ENCODE results near the gene CLCA4. TPM values are rescaled to one million over a fixed set of nuclear protein-coding genes. Genes with fewer than 3 reads are reported as not detected.
"Not testable (repeated sequence)": the region's sequence is repeated elsewhere in the genome, so short reads cannot be mapped to it uniquely, and the experiment has no call there.

CLCA4 gene
- polyA plus RNA-seq, 4 donors = not detected

DNA sequence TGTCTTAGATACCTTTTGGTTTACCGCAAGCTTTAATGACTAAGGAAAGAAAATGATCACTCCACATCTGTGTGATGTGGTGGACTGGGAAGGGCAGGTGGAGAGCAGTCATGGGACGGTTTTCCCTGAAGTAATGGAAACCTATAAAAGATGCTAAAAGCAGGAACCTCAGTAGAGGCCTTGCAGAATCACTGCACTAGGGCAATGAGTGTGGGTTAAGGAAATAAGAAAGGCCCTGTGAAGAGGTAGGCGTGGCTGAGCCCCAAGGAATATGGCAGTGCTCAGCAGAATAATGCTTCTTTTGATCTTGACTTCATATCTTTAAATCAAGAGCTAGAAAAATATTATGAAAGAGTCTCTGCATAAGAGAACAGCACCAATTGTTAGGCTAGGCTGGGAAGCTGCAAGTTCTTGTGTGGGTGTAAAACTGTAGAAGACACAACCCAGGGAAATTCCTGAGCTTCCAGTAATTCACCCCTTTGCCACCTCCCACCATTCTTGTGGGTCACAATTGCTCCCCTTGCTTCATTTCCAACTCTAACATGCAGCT, 49.9 kb downstream of the CLCA4 start:
- DNase-seq (ENCODE audit: low read depth in 4 of 4, low spot score in 3 of 4) = no peak

DNA sequence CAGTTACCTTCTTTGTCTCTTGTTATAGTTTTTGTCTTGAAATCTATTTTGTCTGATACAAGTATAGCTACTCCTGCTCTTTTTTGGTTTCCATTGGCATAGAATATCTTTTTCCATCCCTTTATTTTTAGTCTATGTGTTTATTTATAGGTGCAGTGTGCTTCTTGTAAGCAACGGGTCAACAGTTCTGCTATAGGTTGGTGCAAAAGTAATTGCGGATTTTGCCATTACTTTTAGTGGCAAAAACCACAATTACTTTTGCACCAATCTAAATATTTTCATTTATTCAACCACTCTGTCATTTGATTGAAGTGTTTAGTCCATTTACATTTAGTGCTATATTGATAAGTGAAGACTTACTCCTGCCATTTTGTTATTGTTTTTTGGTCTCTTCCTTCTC, 59.2 kb downstream of the CLCA4 start:
- not testable (repeated sequence) for DNase-seq (ENCODE audit: low read depth in 4 of 4, low spot score in 3 of 4)

DNA sequence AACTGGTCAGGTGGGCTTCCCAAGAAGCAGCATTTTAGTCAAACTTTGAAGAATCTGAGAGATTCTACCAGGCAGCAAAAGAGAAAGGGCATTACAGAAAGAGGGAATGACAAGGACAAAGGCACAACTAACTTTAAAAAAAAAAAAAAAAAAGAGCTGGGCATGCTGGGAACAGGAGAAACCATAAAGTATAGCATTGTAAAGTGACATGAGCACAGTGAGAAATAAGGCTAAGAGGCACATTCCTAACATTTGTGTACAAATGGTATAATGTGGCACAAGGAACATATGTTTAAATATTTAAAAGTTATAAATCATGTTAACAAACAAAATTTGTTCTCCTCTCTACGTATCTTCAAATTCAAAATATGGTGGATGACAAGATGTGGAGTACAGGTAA, 69.6 kb downstream of the CLCA4 start:
- DNase-seq (ENCODE audit: low read depth in 4 of 4, low spot score in 3 of 4) = no peak

DNA sequence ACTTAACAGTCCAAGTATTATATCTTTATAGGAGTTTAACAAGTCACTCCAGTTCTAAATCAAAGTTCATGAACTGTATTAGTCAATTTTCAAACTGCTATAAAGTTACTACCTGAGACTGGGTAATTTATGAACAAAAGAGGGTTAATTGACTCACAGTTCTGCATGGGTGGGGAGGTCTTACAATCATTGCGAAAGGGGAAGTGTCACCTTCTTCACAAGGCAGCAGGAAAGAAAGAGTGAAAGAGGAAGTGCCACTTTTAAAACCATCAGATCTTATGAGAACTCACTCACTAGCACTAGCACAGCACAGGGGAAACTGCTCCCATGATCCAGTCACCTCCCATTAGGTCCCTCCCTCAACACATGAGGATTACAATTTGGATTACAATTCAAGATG, 70.0 kb downstream of the CLCA4 start:
- no peak for DNase-seq (ENCODE audit: low read depth in 4 of 4, low spot score in 3 of 4)

DNA sequence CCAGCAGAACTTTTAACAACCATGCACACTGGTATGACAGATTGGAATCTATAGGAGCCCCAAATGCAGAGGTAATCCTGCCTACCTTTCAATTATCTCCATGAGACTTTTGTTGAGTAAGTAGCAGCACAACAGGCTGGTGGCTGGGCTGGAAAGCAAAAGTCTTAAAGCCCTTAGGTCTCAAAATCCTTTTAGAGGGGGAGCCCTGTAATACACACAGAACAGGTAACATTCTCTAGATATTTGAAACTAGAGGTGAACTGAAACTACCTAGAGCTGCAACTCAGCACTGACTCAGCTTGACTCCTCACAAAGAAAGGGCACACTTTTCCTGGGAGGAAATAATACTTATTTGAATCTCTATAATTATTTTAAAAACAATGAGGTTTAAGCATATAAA, 71.5 kb downstream of the CLCA4 start:
- no peak for DNase-seq (ENCODE audit: low read depth in 4 of 4, low spot score in 3 of 4)

DNA sequence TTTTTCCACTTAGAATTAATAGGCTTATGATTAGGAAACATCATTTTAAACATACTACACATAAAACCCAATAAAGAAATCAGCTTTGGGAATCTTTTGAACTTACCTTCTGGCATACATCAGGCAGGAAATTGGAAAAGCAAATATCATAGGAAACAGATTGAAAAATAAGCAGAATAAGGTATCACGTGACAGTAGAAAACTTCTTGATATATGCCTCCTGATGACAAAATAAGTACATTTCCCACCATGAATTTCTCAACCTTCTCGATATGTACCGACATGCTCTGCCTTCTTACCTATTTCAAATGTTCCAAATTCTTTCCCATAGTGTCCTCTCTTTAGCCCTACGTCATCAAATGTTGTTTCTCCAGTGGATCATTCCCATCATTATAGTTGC, 72.4 kb downstream of the CLCA4 start:
- no peak for DNase-seq (ENCODE audit: low read depth in 4 of 4, low spot score in 3 of 4)

DNA sequence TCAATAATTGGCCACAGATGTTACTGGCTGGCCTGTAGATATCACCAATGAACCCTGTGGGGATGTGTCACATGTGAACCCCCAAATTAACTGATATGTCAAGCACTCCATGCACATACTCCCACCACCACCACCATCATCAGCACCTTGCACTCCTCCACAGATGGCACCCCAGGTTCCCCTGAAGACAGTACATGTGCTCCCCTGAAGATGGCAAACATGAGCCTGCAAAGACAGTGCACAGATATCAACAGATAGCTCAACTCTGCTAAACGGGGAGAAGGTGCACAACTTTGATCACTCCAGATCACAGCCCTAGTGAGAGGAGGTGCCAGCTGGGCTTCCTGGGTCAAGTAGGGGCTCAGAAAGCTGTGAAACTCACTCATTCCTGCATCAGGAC, 74.4 kb downstream of the CLCA4 start:
- DNase-seq (ENCODE audit: low read depth in 4 of 4, low spot score in 3 of 4) = no peak

Other genes starting within 250 kb of the CLCA4 start
- 10 to 100 TPM; 46.2 to 63.1 (median 53.6) TPM for gene ODF2L, start 150.8 kb upstream of the CLCA4 start, polyA plus RNA-seq (ENCODE audit: insufficient read length in 4 of 4)
- gene CLCA2, start 122.9 kb upstream of the CLCA4 start, polyA plus RNA-seq (ENCODE audit: insufficient read length in 4 of 4) = under 1 TPM in 3 of 4 donors, not detected in 1; 0.03 to 0.32 (median 0.07) TPM
- not detected for gene CLCA1, start 78.2 kb upstream of the CLCA4 start, polyA plus RNA-seq (ENCODE audit: insufficient read length in 4 of 4)
- 10 to 100 TPM; 74.9 to 90.8 (median 84.1) TPM for gene SH3GLB1, start 157.5 kb downstream of the CLCA4 start, polyA plus RNA-seq (ENCODE audit: insufficient read length in 4 of 4)